Measurements from ENCODE around the gene PUS7.
"Not testable (repeated sequence)": the region's sequence is repeated elsewhere in the genome, so short reads cannot be mapped to it uniquely, and the experiment has no call there.

The PUS7 gene

DNA sequence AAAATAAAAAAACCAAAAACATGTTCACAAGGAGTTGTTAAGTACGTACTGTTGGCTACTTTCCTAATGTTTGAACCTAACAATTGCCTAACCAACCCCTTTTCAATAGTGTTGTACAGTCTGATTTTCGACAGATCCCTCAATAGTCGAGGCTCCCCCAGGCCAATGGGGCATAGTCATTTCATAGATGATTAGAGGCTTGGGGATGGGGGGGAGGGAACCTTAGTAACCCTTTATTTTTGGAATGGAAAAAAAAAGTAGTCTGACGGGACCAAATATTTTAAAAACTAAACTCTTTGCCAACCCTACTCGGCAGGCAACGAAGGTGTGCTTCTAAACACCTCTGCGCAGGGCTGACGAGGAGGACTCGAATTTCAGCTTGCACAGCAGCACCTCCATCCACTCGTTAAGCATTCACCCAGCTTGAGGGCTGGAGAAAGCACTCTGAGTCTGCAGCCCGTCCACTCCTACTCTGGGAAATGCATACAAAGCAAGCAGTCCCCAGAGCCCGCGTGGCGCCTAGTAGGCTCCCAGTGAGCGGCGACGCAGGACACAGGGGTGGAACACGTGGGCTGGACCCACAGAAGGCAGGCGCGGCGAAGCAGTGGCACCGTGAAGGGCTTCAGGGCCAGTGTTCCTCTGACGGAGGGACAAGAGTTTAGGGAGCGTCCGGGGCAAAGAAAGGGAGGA is 899 bp downstream of the PUS7 start:
- TF ChIP-seq, protein P1, sequence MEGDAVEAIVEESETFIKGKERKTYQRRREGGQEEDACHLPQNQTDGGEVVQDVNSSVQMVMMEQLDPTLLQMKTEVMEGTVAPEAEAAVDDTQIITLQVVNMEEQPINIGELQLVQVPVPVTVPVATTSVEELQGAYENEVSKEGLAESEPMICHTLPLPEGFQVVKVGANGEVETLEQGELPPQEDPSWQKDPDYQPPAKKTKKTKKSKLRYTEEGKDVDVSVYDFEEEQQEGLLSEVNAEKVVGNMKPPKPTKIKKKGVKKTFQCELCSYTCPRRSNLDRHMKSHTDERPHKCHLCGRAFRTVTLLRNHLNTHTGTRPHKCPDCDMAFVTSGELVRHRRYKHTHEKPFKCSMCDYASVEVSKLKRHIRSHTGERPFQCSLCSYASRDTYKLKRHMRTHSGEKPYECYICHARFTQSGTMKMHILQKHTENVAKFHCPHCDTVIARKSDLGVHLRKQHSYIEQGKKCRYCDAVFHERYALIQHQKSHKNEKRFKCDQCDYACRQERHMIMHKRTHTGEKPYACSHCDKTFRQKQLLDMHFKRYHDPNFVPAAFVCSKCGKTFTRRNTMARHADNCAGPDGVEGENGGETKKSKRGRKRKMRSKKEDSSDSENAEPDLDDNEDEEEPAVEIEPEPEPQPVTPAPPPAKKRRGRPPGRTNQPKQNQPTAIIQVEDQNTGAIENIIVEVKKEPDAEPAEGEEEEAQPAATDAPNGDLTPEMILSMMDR (IDR thresholded peaks at IDR 0.05; ENCODE audit: low read depth, low read length, missing control alignments) = no peak
- peak; percentile 54 for DNase-seq
- Histone ChIP-seq H3K36me3 (replicated peaks) (no peaks in the 10 kb centered on the region), H3K27ac (peak overlapping the region; percentile 84), H3K4me3 (ENCODE audit: low read depth, low read length) (peak overlapping the region; percentile 86), H3K27me3 (replicated peaks) (no peaks in the 10 kb centered on the region)
- in situ Hi-C loops (cut with HindIII; ENCODE audit: low pct_ligation_motif_present, low sequenced_read_pairs) = no loop called here

DNA sequence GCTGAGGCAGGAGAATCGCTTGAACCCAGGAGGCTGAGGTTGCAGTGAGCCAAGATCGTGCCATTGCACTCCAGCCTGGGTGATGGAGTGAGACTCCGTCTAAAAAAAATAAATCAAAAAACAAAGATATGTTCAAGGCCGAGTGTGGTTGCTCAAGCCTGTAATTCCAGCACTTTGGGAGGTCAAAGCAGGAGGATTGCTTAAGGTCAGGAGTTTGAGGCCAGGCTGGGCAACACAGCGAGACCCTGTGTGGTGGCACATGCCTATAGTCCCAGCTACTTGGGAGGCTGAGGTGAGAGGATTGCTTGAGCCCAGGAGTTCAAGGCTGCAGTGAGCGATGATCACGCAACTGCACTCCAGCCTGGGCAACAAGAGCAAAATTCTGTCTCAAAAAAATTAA is 1.5 kb downstream of the PUS7 start:
- not testable (repeated sequence) for H3K4me3 ChIP-seq (ENCODE audit: low read depth, low read length)
- H3K27ac ChIP-seq = peak overlapping the region; percentile 84

DNA sequence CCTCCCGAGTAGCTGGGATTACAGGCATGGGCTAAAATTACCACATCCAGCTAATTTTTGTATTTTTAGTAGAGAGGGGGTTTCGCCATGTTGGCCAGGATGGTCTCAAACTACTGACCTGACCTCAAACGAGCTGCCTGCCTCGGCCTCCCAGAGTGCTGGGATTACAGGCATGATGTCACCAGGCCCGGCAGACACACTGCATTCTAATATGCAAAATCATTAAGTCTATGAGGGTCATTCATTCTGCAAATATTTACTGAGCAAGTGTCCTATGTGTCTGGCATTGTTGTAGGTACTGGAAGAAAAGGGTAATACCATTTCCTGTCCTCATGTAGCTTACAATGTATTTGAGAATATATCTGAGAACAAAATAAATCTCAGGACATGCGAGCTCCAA is 2.7 kb downstream of the PUS7 start:
- in situ Hi-C loops (cut with HindIII; ENCODE audit: low pct_ligation_motif_present, low sequenced_read_pairs) = no loop called here
- Histone ChIP-seq H3K27ac (no peak overlapping the region), H3K27me3 (replicated peaks) (no peaks in the 10 kb centered on the region), H3K36me3 (replicated peaks) (peaks cover 2% of the 10 kb centered on the region), H3K4me3 (ENCODE audit: low read depth, low read length) (no peak overlapping the region)
- TF ChIP-seq, protein P1 (IDR thresholded peaks at IDR 0.05; ENCODE audit: low read depth, low read length, missing control alignments) = no peak
- DNase-seq = peak; percentile 6

More for the DNA sequence above, 1.5 kb downstream of the PUS7 start:
- in situ Hi-C loops (cut with HindIII; ENCODE audit: low pct_ligation_motif_present, low sequenced_read_pairs); H3K36me3 ChIP-seq (replicated peaks); H3K27me3 ChIP-seq (replicated peaks); DNase-seq: not testable (repeated sequence)

DNA sequence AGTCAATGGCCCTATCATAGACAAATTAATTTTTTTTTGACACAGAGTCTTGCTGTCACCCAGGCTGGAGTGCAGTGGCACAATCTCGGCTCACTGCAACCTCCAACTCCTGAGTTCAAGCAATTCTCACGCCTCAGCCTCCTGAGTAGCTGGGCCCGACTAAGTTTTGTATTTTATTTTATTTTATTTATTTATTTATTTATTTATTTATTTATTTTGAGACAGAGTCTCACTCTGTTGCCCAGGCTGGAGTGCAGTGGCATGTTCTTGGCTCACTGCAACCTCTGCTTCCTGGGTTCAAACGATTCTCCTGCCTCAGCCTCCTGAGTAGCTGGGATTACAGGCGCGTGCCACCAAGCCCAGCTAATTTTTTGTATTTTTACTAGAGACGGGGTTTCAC is 6.5 kb downstream of the PUS7 start:
- H3K4me3 ChIP-seq (ENCODE audit: low read depth, low read length); in situ Hi-C loops (cut with HindIII; ENCODE audit: low pct_ligation_motif_present, low sequenced_read_pairs); H3K27ac ChIP-seq; DNase-seq; H3K36me3 ChIP-seq (replicated peaks); H3K27me3 ChIP-seq (replicated peaks): not testable (repeated sequence)

DNA sequence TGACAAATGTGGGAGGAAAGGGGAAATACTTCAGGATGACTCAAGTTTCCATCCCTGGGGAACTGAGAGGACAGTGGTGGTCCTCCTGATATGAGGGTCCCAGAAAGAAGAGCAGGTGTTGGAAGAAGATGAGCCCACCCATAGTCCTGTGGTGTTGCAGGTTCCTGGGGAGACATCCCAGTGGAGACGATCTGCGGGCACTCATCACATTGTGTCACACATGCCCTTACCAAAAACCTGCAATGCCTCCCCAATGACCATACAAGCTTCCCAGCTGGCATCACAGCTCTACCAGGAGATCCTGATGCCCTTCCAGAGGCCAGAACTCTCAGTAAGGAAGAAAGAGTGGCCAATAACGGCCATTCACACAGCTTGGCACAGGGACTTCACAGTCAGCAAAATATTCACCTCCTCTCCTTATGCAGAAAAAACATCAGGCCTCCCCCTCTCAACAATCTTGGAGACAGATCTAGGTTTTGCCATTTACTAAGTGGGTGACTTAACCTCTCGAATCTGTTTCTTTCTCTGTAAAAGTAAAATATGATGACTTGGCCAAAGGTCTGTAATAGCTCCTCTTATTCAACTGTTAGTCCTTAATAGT is 9.0 kb downstream of the PUS7 start:
- no peak overlapping the region for H3K4me3 ChIP-seq (ENCODE audit: low read depth, low read length)
- TF ChIP-seq, protein P1 (IDR thresholded peaks at IDR 0.05; ENCODE audit: low read depth, low read length, missing control alignments) = no peak
- in situ Hi-C loops (cut with HindIII; ENCODE audit: low pct_ligation_motif_present, low sequenced_read_pairs) = no loop called here
- peaks cover 2% of the 10 kb centered on the region for H3K36me3 ChIP-seq (replicated peaks)
- no peaks in the 10 kb centered on the region for H3K27me3 ChIP-seq (replicated peaks)
- H3K27ac ChIP-seq = no peak overlapping the region
- no peak for DNase-seq

DNA sequence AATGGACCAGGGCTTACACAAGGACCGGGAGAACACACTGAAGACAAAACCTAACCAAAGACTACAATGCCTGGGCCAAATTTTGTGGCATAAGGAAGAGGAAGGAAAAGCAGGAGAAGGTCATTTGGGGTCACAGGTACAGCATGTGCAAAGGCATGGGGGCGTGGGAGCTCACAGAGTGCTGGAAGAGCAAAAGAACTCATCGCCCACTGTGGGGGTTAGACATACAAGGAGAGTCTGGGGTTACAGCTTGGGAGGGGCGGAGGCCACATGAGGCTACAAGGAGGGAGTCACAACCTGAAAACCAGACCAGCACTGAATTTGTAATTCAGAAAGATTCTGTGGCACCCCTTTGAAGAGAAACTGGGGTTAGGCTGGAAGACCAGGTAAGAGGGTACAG is 9.7 kb downstream of the PUS7 start:
- Histone ChIP-seq H3K4me3 (ENCODE audit: low read depth, low read length) (no peak overlapping the region), H3K36me3 (replicated peaks) (peaks cover 2% of the 10 kb centered on the region), H3K27me3 (replicated peaks) (no peaks in the 10 kb centered on the region), H3K27ac (no peak overlapping the region)
- TF ChIP-seq, protein P1 (IDR thresholded peaks at IDR 0.05; ENCODE audit: low read depth, low read length, missing control alignments) = no peak
- DNase-seq = no peak
- in situ Hi-C loops (cut with HindIII; ENCODE audit: low pct_ligation_motif_present, low sequenced_read_pairs) = no loop called here

DNA sequence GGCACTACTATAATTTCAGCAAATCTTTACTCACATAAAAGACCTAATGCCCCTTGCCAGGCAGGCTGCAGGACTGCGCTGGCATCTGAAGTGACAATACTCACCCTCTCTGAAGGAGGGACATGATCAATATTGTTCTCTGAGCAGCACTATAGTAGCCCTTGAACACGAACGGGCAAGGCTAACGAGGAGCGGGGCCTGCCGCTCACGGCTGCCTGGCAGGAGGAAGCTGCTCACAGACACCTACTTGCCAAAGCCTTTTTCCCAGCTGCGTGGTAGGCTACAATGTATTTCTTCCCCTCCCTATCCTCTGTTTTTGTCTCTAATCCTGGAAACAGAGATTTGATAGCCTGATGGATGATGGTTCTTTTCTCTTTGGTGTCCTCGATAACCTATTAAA is 19.9 kb downstream of the PUS7 start:
- TF ChIP-seq, protein P1 (IDR thresholded peaks at IDR 0.05; ENCODE audit: low read depth, low read length, missing control alignments) = no peak
- Histone ChIP-seq H3K4me3 (ENCODE audit: low read depth, low read length) (no peak overlapping the region), H3K36me3 (replicated peaks) (peaks cover 16% of the 10 kb centered on the region), H3K27me3 (replicated peaks) (no peaks in the 10 kb centered on the region), H3K27ac (no peak overlapping the region)
- no peak for DNase-seq
- in situ Hi-C loops (cut with HindIII; ENCODE audit: low pct_ligation_motif_present, low sequenced_read_pairs) = no loop called here
